ENCODE results near the gene ATRN.
"Not testable (repeated sequence)": the region's sequence is repeated elsewhere in the genome, so short reads cannot be mapped to it uniquely, and the experiment has no call there.

The ATRN gene

GRCh38 chr20:3473324-3473723 is 2.5 kb downstream of the ATRN start:
- H3K9me3 ChIP-seq (ENCODE audit: insufficient read depth, low read depth, low read length) = no peaks in the 10 kb centered on the region
- H3K27me3 ChIP-seq (ENCODE audit: insufficient read depth, low read length, poor library complexity, severe bottlenecking) = no peaks in the 10 kb centered on the region
- TF ChIP-seq EZH2phosphoT487 (IDR thresholded peaks at IDR 0.05; ENCODE audit: borderline replicate concordance) (no peak), CTCF (conservative IDR thresholded peaks at IDR 0.05; ENCODE audit: low read length) (no peak)
- no peak overlapping the region for H2AFZ ChIP-seq (ENCODE audit: low read length)
- H3K4me2 ChIP-seq (ENCODE audit: low read depth, low read length, poor library complexity, severe bottlenecking) = peak overlapping the region; percentile 95
- H3K9ac ChIP-seq (ENCODE audit: low read depth, low read length, poor library complexity, severe bottlenecking) = peak overlapping the region; percentile 81
- no peaks in the 10 kb centered on the region for H3K36me3 ChIP-seq (ENCODE audit: insufficient read depth, low read length)
- peaks cover 43% of the 10 kb centered on the region for H3K79me2 ChIP-seq (ENCODE audit: insufficient read depth, low read length)
- H3K4me1 ChIP-seq (ENCODE audit: insufficient read depth, low read length, poor library complexity, severe bottlenecking) = peaks cover 32% of the 10 kb centered on the region
- no peaks in the 10 kb centered on the region for H3K9me2 ChIP-seq (replicated peaks; ENCODE audit: low read depth, low read length)
- H4K20me1 ChIP-seq (ENCODE audit: insufficient read depth, low read length, poor library complexity, severe bottlenecking) = peaks cover 5% of the 10 kb centered on the region
- no peaks in the 10 kb centered on the region for H3F3A ChIP-seq (ENCODE audit: low read depth)
- peak overlapping the region; percentile 93 for H3K4me3 ChIP-seq (ENCODE audit: low read length, poor library complexity, severe bottlenecking)

- Histone ChIP-seq H4K20me1 (ENCODE audit: insufficient read depth, low read length, poor library complexity, severe bottlenecking) (peaks cover 5% of the 10 kb centered on the region), H3K79me2 (ENCODE audit: insufficient read depth, low read length) (peaks cover 43% of the 10 kb centered on the region), H3K27me3 (ENCODE audit: insufficient read depth, low read length, poor library complexity, severe bottlenecking) (no peaks in the 10 kb centered on the region), H2AFZ (ENCODE audit: low read length) (no peak overlapping the region), H3K9ac (ENCODE audit: low read depth, low read length, poor library complexity, severe bottlenecking) (peak overlapping the region; percentile 81), H3K9me2 (replicated peaks; ENCODE audit: low read depth, low read length) (no peaks in the 10 kb centered on the region), H3K4me2 (ENCODE audit: low read depth, low read length, poor library complexity, severe bottlenecking) (peak overlapping the region; percentile 95), H3K9me3 (ENCODE audit: insufficient read depth, low read depth, low read length) (no peaks in the 10 kb centered on the region), H3K4me3 (ENCODE audit: low read length, poor library complexity, severe bottlenecking) (peak overlapping the region; percentile 93), H3F3A (ENCODE audit: low read depth) (no peaks in the 10 kb centered on the region), H3K4me1 (ENCODE audit: insufficient read depth, low read length, poor library complexity, severe bottlenecking) (peaks cover 32% of the 10 kb centered on the region), H3K36me3 (ENCODE audit: insufficient read depth, low read length) (no peaks in the 10 kb centered on the region)
- TF ChIP-seq EZH2phosphoT487 (IDR thresholded peaks at IDR 0.05; ENCODE audit: borderline replicate concordance) (no peak), CTCF (conservative IDR thresholded peaks at IDR 0.05; ENCODE audit: low read length) (no peak)
Observed at GRCh38 chr20:3473944-3474343, 3.1 kb downstream of the ATRN start.

- not testable (repeated sequence) for H3K4me2 ChIP-seq (ENCODE audit: low read depth, low read length, poor library complexity, severe bottlenecking); H3K9me2 ChIP-seq (replicated peaks; ENCODE audit: low read depth, low read length); H3F3A ChIP-seq (ENCODE audit: low read depth); H3K9ac ChIP-seq (ENCODE audit: low read depth, low read length, poor library complexity, severe bottlenecking); H3K4me3 ChIP-seq (ENCODE audit: low read length, poor library complexity, severe bottlenecking); H2AFZ ChIP-seq (ENCODE audit: low read length); H3K9me3 ChIP-seq (ENCODE audit: insufficient read depth, low read depth, low read length); H4K20me1 ChIP-seq (ENCODE audit: insufficient read depth, low read length, poor library complexity, severe bottlenecking); H3K36me3 ChIP-seq (ENCODE audit: insufficient read depth, low read length); H3K27me3 ChIP-seq (ENCODE audit: insufficient read depth, low read length, poor library complexity, severe bottlenecking)
- peaks cover 31% of the 10 kb centered on the region for H3K79me2 ChIP-seq (ENCODE audit: insufficient read depth, low read length)
- H3K4me1 ChIP-seq (ENCODE audit: insufficient read depth, low read length, poor library complexity, severe bottlenecking) = peaks cover 25% of the 10 kb centered on the region
Observed at GRCh38 chr20:3477003-3477860, 6.4 kb downstream of the ATRN start.

Measured in Loucy (cell line).